Nephron (organoid): ENCODE data around the gene KRT76.

Source experiments
- H3K27ac Mint-ChIP-seq, 3 experiments: 2 replicates each; pipeline ENCODE4 v1.8.0; 2020; ENCODE audit warnings: mixed read lengths in 3 of 3, mild to moderate bottlenecking in 2 of 3, moderate library complexity in 1 of 3
- H3K27me3 Mint-ChIP-seq: 2 replicates; pipeline ENCODE4 v1.8.0; 2021; ENCODE audit warnings: low read depth, mild to moderate bottlenecking, moderate library complexity, mixed read lengths
- H3K36me3 Mint-ChIP-seq: 2 replicates; pipeline ENCODE4 v1.8.0; 2020; ENCODE audit warnings: low read depth, mixed read lengths
- H3K4me1 Mint-ChIP-seq: 2 replicates; pipeline ENCODE4 v1.8.0; 2020; ENCODE audit warnings: mixed read lengths
- H3K4me3 Mint-ChIP-seq, 3 experiments: 2 replicates each; pipeline ENCODE4 v1.8.0; 2020; ENCODE audit warnings: mild to moderate bottlenecking in 3 of 3, mixed read lengths in 3 of 3, moderate library complexity in 2 of 3
- H3K9me3 Mint-ChIP-seq: 2 replicates; pipeline ENCODE4 v1.8.0; 2020; ENCODE audit warnings: mixed read lengths
- CTCF ChIP-seq, 3 experiments: fragments of 200-600 bp; sonication (generic); IDR thresholded peaks; one replicate each; pipeline ENCODE4 v1.5.0; 2021; ENCODE audit warnings: antibody characterized with exemption in 3 of 3; ENCODE audit not compliant: unreplicated experiment in 3 of 3

KRT76 gene

GRCh38 chr12:52729147-52729546 is 48.0 kb downstream of the KRT76 start:
- no peaks in the 10 kb centered on the region for H3K9me3 Mint-ChIP-seq
- H3K4me1 Mint-ChIP-seq = no peaks in the 10 kb centered on the region
- TF ChIP-seq CTCF (IDR thresholded peaks at IDR 0.05; ENCODE audit: unreplicated experiment in 3 of 3) = no peak
- peaks cover 65% of the 10 kb centered on the region for H3K27me3 Mint-ChIP-seq
- H3K36me3 Mint-ChIP-seq = no peaks in the 10 kb centered on the region
- H3K4me3 Mint-ChIP-seq = no peak overlapping the region
- H3K27ac Mint-ChIP-seq = no peak overlapping the region

- Mint-ChIP-seq H3K9me3 (no peaks in the 10 kb centered on the region), H3K27me3 (peaks cover 66% of the 10 kb centered on the region), H3K4me1 (no peaks in the 10 kb centered on the region), H3K36me3 (no peaks in the 10 kb centered on the region), H3K4me3 (no peak overlapping the region), H3K27ac (no peak overlapping the region)
- TF ChIP-seq CTCF (IDR thresholded peaks at IDR 0.05; ENCODE audit: unreplicated experiment in 3 of 3) = no peak
Measured at GRCh38 chr12:52728374-52728773, 48.8 kb downstream of the KRT76 start.

GRCh38 chr12:52727037-52727436 is 50.1 kb downstream of the KRT76 start:
- Mint-ChIP-seq H3K27me3 (peaks cover 70% of the 10 kb centered on the region), H3K4me3 (no peak overlapping the region), H3K4me1 (no peaks in the 10 kb centered on the region), H3K36me3 (no peaks in the 10 kb centered on the region), H3K9me3 (no peaks in the 10 kb centered on the region), H3K27ac (no peak overlapping the region)
- TF ChIP-seq CTCF (IDR thresholded peaks at IDR 0.05; ENCODE audit: unreplicated experiment in 3 of 3) = no peak

GRCh38 chr12:52726451-52726850 is 50.7 kb downstream of the KRT76 start:
- no peak for TF ChIP-seq CTCF (IDR thresholded peaks at IDR 0.05; ENCODE audit: unreplicated experiment in 3 of 3)
- Mint-ChIP-seq H3K27ac (no peak overlapping the region), H3K9me3 (no peaks in the 10 kb centered on the region), H3K27me3 (peaks cover 70% of the 10 kb centered on the region), H3K4me1 (no peaks in the 10 kb centered on the region), H3K4me3 (no peak overlapping the region), H3K36me3 (no peaks in the 10 kb centered on the region)

GRCh38 chr12:52724384-52724783 is 52.8 kb downstream of the KRT76 start:
- Mint-ChIP-seq H3K27me3 (peaks cover 58% of the 10 kb centered on the region), H3K36me3 (no peaks in the 10 kb centered on the region), H3K4me1 (no peaks in the 10 kb centered on the region), H3K4me3 (no peak overlapping the region), H3K9me3 (no peaks in the 10 kb centered on the region), H3K27ac (no peak overlapping the region)
- TF ChIP-seq CTCF (IDR thresholded peaks at IDR 0.05; ENCODE audit: unreplicated experiment in 3 of 3) = no peak

- H3K4me3 Mint-ChIP-seq = no peak overlapping the region
- peaks cover 62% of the 10 kb centered on the region for H3K27me3 Mint-ChIP-seq
- no peak overlapping the region for H3K27ac Mint-ChIP-seq
- no peak for TF ChIP-seq CTCF (IDR thresholded peaks at IDR 0.05; ENCODE audit: unreplicated experiment in 3 of 3)
- H3K9me3 Mint-ChIP-seq = no peaks in the 10 kb centered on the region
- no peaks in the 10 kb centered on the region for H3K4me1 Mint-ChIP-seq
- H3K36me3 Mint-ChIP-seq = no peaks in the 10 kb centered on the region
Measured at GRCh38 chr12:52722680-52723079, 54.5 kb downstream of the KRT76 start.
